GM20000 (cell line): ENCODE measurements around the gene TRPC5OS.
A peak's percentile ranks its signal among the peaks of the same experiment; 100 is the strongest.

ENCODE experiments used
- DNase-seq: peaks from one replicate; pipeline ENCODE4 v3.0.0; 2012; ENCODE audit warnings: low spot score
- CTCF ChIP-seq: IDR thresholded peaks from 2 replicates; pipeline ENCODE4 v1.5.1; 2012; ENCODE audit warnings: mild to moderate bottlenecking, control low read depth; ENCODE audit errors: extremely low read depth, missing control alignments

The TRPC5OS gene

GRCh38 chrX:111850975-111851374 is 25.0 kb upstream of the TRPC5OS start:
- no peak for TF ChIP-seq CTCF

GRCh38 chrX:111854556-111855490 is 21.2 kb upstream of the TRPC5OS start:
- DNase-seq = no peak
- no peak for TF ChIP-seq CTCF

More at GRCh38 chrX:111850975-111851374, 25.0 kb upstream of the TRPC5OS start:
- DNase-seq = no peak

- no peak for DNase-seq
- no peak for TF ChIP-seq CTCF
Measured at GRCh38 chrX:111857534-111858060, 18.4 kb upstream of the TRPC5OS start.

GRCh38 chrX:111861605-111862004 is 14.4 kb upstream of the TRPC5OS start:
- no peak for DNase-seq
- TF ChIP-seq CTCF = no peak

- DNase-seq = no peak
- no peak for TF ChIP-seq CTCF
Measured at GRCh38 chrX:111867236-111867635, 8.7 kb upstream of the TRPC5OS start.

- DNase-seq = peak; percentile 2
- TF ChIP-seq CTCF = no peak
Measured at GRCh38 chrX:111868726-111869638, 7.0 kb upstream of the TRPC5OS start.
